Vagina (tissue), 2 donors: Measurements from ENCODE around the gene TEX51. TPM values are rescaled to one million over a fixed set of nuclear protein-coding genes. Genes with fewer than 3 reads are reported as not detected.
A peak's percentile ranks its signal among the peaks of the same experiment; 100 is the strongest.

Experiments
- DNase-seq, 2 donors: peaks; one replicate each; pipeline ENCODE4 v3.0.0-alpha.2; 2017; ENCODE audit errors: extremely low spot score in 2 of 2
- H3K27ac ChIP-seq: fragments of 200-600 bp; sonication (generic); one replicate; pipeline ENCODE4 v1.5.1; 2019
- H3K27me3 ChIP-seq: fragments of 200-600 bp; sonication (generic); one replicate; pipeline ENCODE4 v1.5.1; 2019
- H3K36me3 ChIP-seq, 2 donors: fragments of 200-600 bp; sonication (generic); one replicate each; pipeline ENCODE4 v1.5.1; 2017 to 2019
- H3K4me1 ChIP-seq: fragments of 200-600 bp; sonication (generic); one replicate; pipeline ENCODE4 v1.5.1; 2019
- H3K4me3 ChIP-seq, 2 donors: fragments of 200-600 bp; sonication (generic); 1 replicate in 1 of 2; 2 replicates in 1 of 2; pipeline ENCODE4 v1.5.1; 2016 to 2019
- H3K9me3 ChIP-seq: fragments of 200-600 bp; sonication (generic); one replicate; pipeline ENCODE4 v1.5.1; 2019
- CTCF ChIP-seq, 3 experiments: fragments of 450-650 bp in 2 of 3; fragments of 200-600 bp in 1 of 3; sonication (generic) in 1 of 3; IDR thresholded peaks; one replicate each; pipeline ENCODE4 v1.5.1; 2017 to 2019; ENCODE audit warnings: antibody characterized with exemption in 3 of 3, mild to moderate bottlenecking in 2 of 3, moderate library complexity in 2 of 3
- POLR2A ChIP-seq, 2 donors: fragments of 450-650 bp; IDR thresholded peaks; one replicate each; pipeline ENCODE4 v1.6.1; 2017; ENCODE audit warnings: antibody characterized with exemption in 2 of 2, mild to moderate bottlenecking in 2 of 2, moderate library complexity in 2 of 2
- POLR2AphosphoS5 ChIP-seq, 2 donors: sonication (generic); formaldehyde crosslinking; IDR thresholded peaks; one replicate each; pipeline ENCODE4 v1.9.0; 2017; ENCODE audit warnings: antibody characterized with exemption in 2 of 2, mild to moderate bottlenecking in 2 of 2, low read depth in 1 of 2; ENCODE audit not compliant: insufficient read depth in 1 of 2
- intact Hi-C: fragments of 100-400 bp; cut with DNase I; formaldehyde crosslinking; loops from one replicate; pipeline ENCODE4 v1.15.1; 2023
- total RNA-seq: library from RNA; depleted of rRNA; stranded (reverse); fragments of >200 nt; gene quantifications from one replicate; pipeline ENCODE4 v1.2.3, GENCODE V29; 2016

TEX51 gene
- total RNA-seq, 1 donor from 2014 or later, result not detected

DNA sequence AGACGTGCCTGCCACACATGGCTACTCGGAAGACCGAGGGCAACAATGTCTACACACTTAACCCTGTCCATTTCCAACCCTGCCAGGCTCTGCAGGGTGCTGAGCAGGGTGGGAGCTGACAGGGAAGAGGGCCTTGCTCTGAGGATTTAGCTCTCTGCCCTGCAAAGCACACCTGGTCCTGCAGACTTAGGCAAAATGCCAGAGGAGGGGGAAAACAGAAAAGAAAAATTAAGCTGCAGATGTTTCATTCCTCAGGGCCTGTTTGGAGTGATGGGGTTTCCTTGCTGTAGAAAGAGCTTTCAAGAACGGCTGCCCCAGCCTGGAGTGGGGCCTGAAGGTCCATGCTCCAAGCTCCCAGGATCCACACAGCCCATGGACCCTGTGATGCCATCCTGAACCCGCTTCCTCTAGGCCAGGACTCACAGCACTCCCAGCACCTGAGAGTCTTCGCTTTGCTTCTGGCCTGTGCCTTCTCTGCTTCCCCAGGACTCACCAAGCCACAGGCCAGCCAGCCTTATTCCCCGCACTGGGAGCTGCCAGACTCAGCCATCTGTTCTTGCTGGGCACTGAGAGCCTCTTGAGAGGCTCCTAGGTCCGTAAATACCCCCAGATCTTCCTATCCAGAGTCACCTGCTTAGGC is 9.1 kb upstream of the TEX51 start:
- Histone ChIP-seq H3K4me1 (peaks cover 11% of the 10 kb centered on the region), H3K4me3 (no peak overlapping the region), H3K27ac (no peak overlapping the region), H3K9me3 (no peaks in the 10 kb centered on the region), H3K27me3 (no peaks in the 10 kb centered on the region), H3K36me3 (no peaks in the 10 kb centered on the region)
- intact Hi-C loops, result no loop called here
- TF ChIP-seq CTCF (IDR thresholded peaks at IDR 0.05), result no peak
- no peak for TF ChIP-seq POLR2A (IDR thresholded peaks at IDR 0.05)
- no peak for TF ChIP-seq POLR2AphosphoS5 (IDR thresholded peaks at IDR 0.05; ENCODE audit: insufficient read depth in 1 of 2, low read depth in 1 of 2)
- peak; percentile 8 to 91 for DNase-seq

- H3K36me3 ChIP-seq, result no peaks in the 10 kb centered on the region
- TF ChIP-seq POLR2AphosphoS5 (IDR thresholded peaks at IDR 0.05; ENCODE audit: insufficient read depth in 1 of 2, low read depth in 1 of 2), result no peak
- TF ChIP-seq CTCF (IDR thresholded peaks at IDR 0.05), result no peak
- TF ChIP-seq POLR2A (IDR thresholded peaks at IDR 0.05), result no peak
- H3K4me3 ChIP-seq, result no peak overlapping the region
- no peaks in the 10 kb centered on the region for H3K9me3 ChIP-seq
- H3K4me1 ChIP-seq, result peaks cover 11% of the 10 kb centered on the region
- no peak overlapping the region for H3K27ac ChIP-seq
- DNase-seq, result peak in 1 of 2 donors; percentile 70
- intact Hi-C loops, result no loop called here
- no peaks in the 10 kb centered on the region for H3K27me3 ChIP-seq
Measured at GRCh38 chr2:126890136-126890510, 8.6 kb upstream of the TEX51 start.

DNA sequence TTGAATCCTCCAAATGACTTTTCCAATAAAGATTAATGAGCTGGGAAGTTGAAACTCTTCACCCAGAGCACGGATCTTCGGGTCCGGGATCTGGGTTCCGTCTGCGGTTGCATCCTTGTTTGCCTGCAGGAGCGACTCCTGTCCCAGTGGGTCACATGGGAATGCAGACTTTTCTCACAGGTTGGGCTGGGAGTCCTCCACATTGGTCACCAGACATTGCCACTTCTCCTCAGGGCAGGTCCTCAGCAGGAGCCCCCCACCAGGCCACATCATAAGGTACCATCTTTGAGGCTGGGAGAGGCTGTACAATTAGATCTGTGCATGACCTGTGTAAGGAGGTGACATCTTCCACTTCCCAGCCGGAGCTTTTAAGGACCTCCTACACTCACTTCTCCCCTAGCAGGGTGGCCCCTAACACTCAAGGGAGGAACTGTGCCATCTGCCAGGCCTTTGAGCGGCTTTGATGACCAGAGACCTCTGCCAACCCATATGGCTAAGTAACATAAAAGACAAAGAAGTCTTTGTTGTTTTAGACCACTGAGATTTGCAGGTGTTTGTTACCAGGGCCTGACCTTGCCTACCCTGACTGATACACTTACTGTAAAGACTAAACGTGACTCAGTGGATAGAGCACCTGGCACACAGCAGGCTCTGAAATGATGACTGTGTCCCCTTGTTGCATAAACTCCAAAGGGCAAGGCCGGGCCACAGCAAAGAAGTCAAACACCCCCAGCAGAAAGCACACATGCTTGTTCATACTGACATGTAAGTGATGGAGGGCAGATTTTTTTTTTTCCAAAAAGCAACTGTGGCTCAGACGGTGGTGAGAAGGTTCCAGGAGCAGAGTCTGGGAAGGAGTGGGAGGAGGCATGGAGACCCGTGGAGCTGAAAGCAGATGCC is 7.9 kb upstream of the TEX51 start:
- Histone ChIP-seq H3K9me3 (no peaks in the 10 kb centered on the region), H3K4me3 (no peak overlapping the region), H3K27me3 (no peaks in the 10 kb centered on the region), H3K4me1 (peaks cover 10% of the 10 kb centered on the region), H3K27ac (no peak overlapping the region), H3K36me3 (no peaks in the 10 kb centered on the region)
- DNase-seq, result peak in 1 of 2 donors; percentile 81
- TF ChIP-seq CTCF (IDR thresholded peaks at IDR 0.05) (no peak), POLR2AphosphoS5 (IDR thresholded peaks at IDR 0.05; ENCODE audit: insufficient read depth in 1 of 2, low read depth in 1 of 2) (no peak), POLR2A (IDR thresholded peaks at IDR 0.05) (no peak)
- intact Hi-C loops, result no loop called here

- Histone ChIP-seq H3K4me1 (no peaks in the 10 kb centered on the region), H3K4me3 (no peak overlapping the region), H3K27ac (no peak overlapping the region), H3K27me3 (no peaks in the 10 kb centered on the region), H3K36me3 (no peaks in the 10 kb centered on the region), H3K9me3 (no peaks in the 10 kb centered on the region)
- peak in 1 of 2 donors; percentile 94 for DNase-seq
- no peak for TF ChIP-seq CTCF (IDR thresholded peaks at IDR 0.05)
- TF ChIP-seq POLR2AphosphoS5 (IDR thresholded peaks at IDR 0.05; ENCODE audit: insufficient read depth in 1 of 2, low read depth in 1 of 2), result no peak
- TF ChIP-seq POLR2A (IDR thresholded peaks at IDR 0.05), result no peak
- intact Hi-C loops, result no loop called here
Measured at GRCh38 chr2:126891681-126892500, 6.8 kb upstream of the TEX51 start.
